ENCODE results near the gene SDC1.
A peak's percentile ranks its signal among the peaks of the same experiment; 100 is the strongest.
"Not testable (repeated sequence)": the region's sequence is repeated elsewhere in the genome, so short reads cannot be mapped to it uniquely, and the experiment has no call there.

The SDC1 gene

GRCh38 chr2:20240291-20240690 is 15.4 kb upstream of the SDC1 start:
- Mint-ChIP-seq H3K27me3 (peaks cover 23 to 31% of the 10 kb centered on the region in 2 donors), H3K4me1 (ENCODE audit: low read depth in 2 of 2) (peaks cover 4 to 22% of the 10 kb centered on the region in 2 donors)
- H3K4me3 Mint-ChIP-seq; DNase-seq; H3K27ac Mint-ChIP-seq; H3K9me3 Mint-ChIP-seq; H3K36me3 Mint-ChIP-seq (ENCODE audit: insufficient read depth); ATAC-seq (replicated peaks): not testable (repeated sequence)

GRCh38 chr2:20236496-20236895 is 11.6 kb upstream of the SDC1 start:
- H3K4me3 Mint-ChIP-seq, result no peak overlapping the region
- DNase-seq, result no peak
- peaks cover 29 to 56% of the 10 kb centered on the region in 2 donors for H3K27me3 Mint-ChIP-seq
- H3K4me1 Mint-ChIP-seq (ENCODE audit: low read depth in 2 of 2), result peaks cover 0 to 2% of the 10 kb centered on the region in 2 donors
- H3K9me3 Mint-ChIP-seq, result no peaks in the 10 kb centered on the region
- no peaks in the 10 kb centered on the region for H3K36me3 Mint-ChIP-seq (ENCODE audit: insufficient read depth)
- no peak overlapping the region for H3K27ac Mint-ChIP-seq
- ATAC-seq (replicated peaks), result no peak

- no peak overlapping the region for H3K4me3 Mint-ChIP-seq
- no peaks in the 10 kb centered on the region for H3K4me1 Mint-ChIP-seq (ENCODE audit: low read depth in 2 of 2)
- no peak for ATAC-seq (replicated peaks)
- H3K36me3 Mint-ChIP-seq (ENCODE audit: insufficient read depth), result no peaks in the 10 kb centered on the region
- DNase-seq, result no peak
- H3K9me3 Mint-ChIP-seq, result no peaks in the 10 kb centered on the region
- H3K27me3 Mint-ChIP-seq, result peaks cover 36 to 63% of the 10 kb centered on the region in 2 donors
- no peak overlapping the region for H3K27ac Mint-ChIP-seq
These were observed 10.8 kb upstream of the SDC1 start for GRCh38 chr2:20235655-20236305.

GRCh38 chr2:20234597-20234996 is 9.7 kb upstream of the SDC1 start:
- not testable (repeated sequence) for H3K4me3 Mint-ChIP-seq; ATAC-seq (replicated peaks); H3K36me3 Mint-ChIP-seq (ENCODE audit: insufficient read depth); H3K27ac Mint-ChIP-seq; DNase-seq; H3K9me3 Mint-ChIP-seq; H3K4me1 Mint-ChIP-seq (ENCODE audit: low read depth in 2 of 2)
- H3K27me3 Mint-ChIP-seq, result peaks cover 39 to 75% of the 10 kb centered on the region in 2 donors

- Mint-ChIP-seq H3K27me3 (peaks cover 43 to 86% of the 10 kb centered on the region in 2 donors), H3K4me1 (ENCODE audit: low read depth in 2 of 2) (no peaks in the 10 kb centered on the region), H3K36me3 (ENCODE audit: insufficient read depth) (peaks cover 3% of the 10 kb centered on the region), H3K9me3 (no peaks in the 10 kb centered on the region), H3K27ac (no peak overlapping the region), H3K4me3 (no peak overlapping the region)
- DNase-seq, result no peak
- ATAC-seq (replicated peaks), result no peak
These were observed 7.9 kb upstream of the SDC1 start for GRCh38 chr2:20232837-20233207.

- peaks cover 3% of the 10 kb centered on the region for H3K36me3 Mint-ChIP-seq (ENCODE audit: insufficient read depth)
- H3K4me1 Mint-ChIP-seq (ENCODE audit: low read depth in 2 of 2), result no peaks in the 10 kb centered on the region
- no peak overlapping the region for H3K27ac Mint-ChIP-seq
- no peaks in the 10 kb centered on the region for H3K9me3 Mint-ChIP-seq
- no peak overlapping the region for H3K4me3 Mint-ChIP-seq
- ATAC-seq (replicated peaks), result no peak
- DNase-seq, result no peak
- peaks cover 45 to 83% of the 10 kb centered on the region in 2 donors for H3K27me3 Mint-ChIP-seq
These were observed 6.7 kb upstream of the SDC1 start for GRCh38 chr2:20231598-20232026.

GRCh38 chr2:20231159-20231558 is 6.2 kb upstream of the SDC1 start:
- no peak for ATAC-seq (replicated peaks)
- Mint-ChIP-seq H3K27ac (no peak overlapping the region), H3K27me3 (peaks cover 43 to 83% of the 10 kb centered on the region in 2 donors), H3K4me3 (no peak overlapping the region), H3K9me3 (no peaks in the 10 kb centered on the region), H3K36me3 (ENCODE audit: insufficient read depth) (peaks cover 3% of the 10 kb centered on the region), H3K4me1 (ENCODE audit: low read depth in 2 of 2) (no peaks in the 10 kb centered on the region)
- no peak for DNase-seq

GRCh38 chr2:20230114-20230425 is 5.1 kb upstream of the SDC1 start:
- no peaks in the 10 kb centered on the region for H3K9me3 Mint-ChIP-seq
- peaks cover 44 to 83% of the 10 kb centered on the region in 2 donors for H3K27me3 Mint-ChIP-seq
- ATAC-seq (replicated peaks), result no peak
- H3K27ac Mint-ChIP-seq, result no peak overlapping the region
- peaks cover 0 to 2% of the 10 kb centered on the region in 2 donors for H3K4me1 Mint-ChIP-seq (ENCODE audit: low read depth in 2 of 2)
- no peak overlapping the region for H3K4me3 Mint-ChIP-seq
- H3K36me3 Mint-ChIP-seq (ENCODE audit: insufficient read depth), result peaks cover 7% of the 10 kb centered on the region
- DNase-seq, result no peak

- Mint-ChIP-seq H3K27ac (no peak overlapping the region), H3K27me3 (peaks cover 44 to 83% of the 10 kb centered on the region in 2 donors), H3K4me1 (ENCODE audit: low read depth in 2 of 2) (peaks cover 0 to 2% of the 10 kb centered on the region in 2 donors), H3K4me3 (no peak overlapping the region), H3K36me3 (ENCODE audit: insufficient read depth) (peaks cover 7% of the 10 kb centered on the region), H3K9me3 (no peaks in the 10 kb centered on the region)
- DNase-seq (no peak), ATAC-seq (replicated peaks) (no peak)
These were observed 4.6 kb upstream of the SDC1 start for GRCh38 chr2:20229322-20230113.

GRCh38 chr2:20227894-20228505 is 3.1 kb upstream of the SDC1 start:
- H3K9me3 Mint-ChIP-seq, result no peaks in the 10 kb centered on the region
- H3K4me1 Mint-ChIP-seq (ENCODE audit: low read depth in 2 of 2), result peaks cover 0 to 2% of the 10 kb centered on the region in 2 donors
- no peak overlapping the region for H3K27ac Mint-ChIP-seq
- ATAC-seq (replicated peaks) (no peak), DNase-seq (no peak)
- H3K36me3 Mint-ChIP-seq (ENCODE audit: insufficient read depth), result peaks cover 7% of the 10 kb centered on the region
- no peak overlapping the region for H3K4me3 Mint-ChIP-seq
- peaks cover 45 to 73% of the 10 kb centered on the region in 2 donors for H3K27me3 Mint-ChIP-seq

- DNase-seq (no peak), ATAC-seq (replicated peaks) (no peak)
These were observed 1.2 kb upstream of the SDC1 start for GRCh38 chr2:20226152-20226545.

GRCh38 chr2:20225294-20226151 is 593 bp upstream of the SDC1 start:
- DNase-seq (no peak), ATAC-seq (replicated peaks) (peak; percentile 33)
- Mint-ChIP-seq H3K27me3 (peaks cover 44 to 76% of the 10 kb centered on the region in 2 donors), H3K36me3 (ENCODE audit: insufficient read depth) (peaks cover 7% of the 10 kb centered on the region), H3K4me1 (ENCODE audit: low read depth in 2 of 2) (peaks cover 0 to 2% of the 10 kb centered on the region in 2 donors), H3K27ac (no peak overlapping the region), H3K9me3 (no peaks in the 10 kb centered on the region), H3K4me3 (peak overlapping the region; percentile 49 to 64)

More at GRCh38 chr2:20226152-20226545, 1.2 kb upstream of the SDC1 start:
- no peak overlapping the region for H3K27ac Mint-ChIP-seq
- peaks cover 0 to 2% of the 10 kb centered on the region in 2 donors for H3K4me1 Mint-ChIP-seq (ENCODE audit: low read depth in 2 of 2)
- peaks cover 50 to 76% of the 10 kb centered on the region in 2 donors for H3K27me3 Mint-ChIP-seq
- no peaks in the 10 kb centered on the region for H3K9me3 Mint-ChIP-seq
- H3K4me3 Mint-ChIP-seq, result peak overlapping the region; percentile 49 to 64
- H3K36me3 Mint-ChIP-seq (ENCODE audit: insufficient read depth), result peaks cover 7% of the 10 kb centered on the region

- Mint-ChIP-seq H3K4me1 (ENCODE audit: low read depth in 2 of 2) (peaks cover 0 to 2% of the 10 kb centered on the region in 2 donors), H3K4me3 (no peak overlapping the region), H3K9me3 (no peaks in the 10 kb centered on the region), H3K36me3 (ENCODE audit: insufficient read depth) (peaks cover 4% of the 10 kb centered on the region), H3K27ac (no peak overlapping the region), H3K27me3 (peaks cover 49 to 76% of the 10 kb centered on the region in 2 donors)
- DNase-seq, result no peak
- no peak for ATAC-seq (replicated peaks)
These were observed 690 bp downstream of the SDC1 start for GRCh38 chr2:20224164-20224715.
